ENCODE measurements around the gene SERP2. TPM values are rescaled to one million over a fixed set of nuclear protein-coding genes. Genes with fewer than 3 reads are reported as not detected.

Gene SERP2
- total RNA-seq, 1 donor from 2014 or later: 2.4 TPM

- H3K4me1 ChIP-seq (ENCODE audit: insufficient read depth, low read length): no peaks in the 10 kb centered on the region
- H2AFZ ChIP-seq (ENCODE audit: low read depth, low read length): no peak overlapping the region
- no peak overlapping the region for H3K4me2 ChIP-seq (ENCODE audit: low read length)
- H3K36me3 ChIP-seq (ENCODE audit: insufficient read depth, low read length): no peaks in the 10 kb centered on the region
- H3K9ac ChIP-seq (ENCODE audit: low read length): no peak overlapping the region
- no peaks in the 10 kb centered on the region for H3K79me2 ChIP-seq (ENCODE audit: insufficient read depth, low read length)
- H3K9me3 Mint-ChIP-seq (ENCODE audit: unreplicated experiment): no peaks in the 10 kb centered on the region
- H3K9me3 ChIP-seq (ENCODE audit: insufficient read depth, low read depth, low read length): no peaks in the 10 kb centered on the region
- H3K36me3 Mint-ChIP-seq (ENCODE audit: low read depth, unreplicated experiment): peaks cover 2% of the 10 kb centered on the region
- H3K4me3 Mint-ChIP-seq (ENCODE audit: unreplicated experiment): no peak overlapping the region
- no peak overlapping the region for H3K27ac Mint-ChIP-seq (ENCODE audit: unreplicated experiment)
- TF ChIP-seq CTCF (IDR thresholded peaks at IDR 0.05; ENCODE audit: insufficient read depth, low read depth, low read length): no peak
- TF ChIP-seq EZH2 (IDR thresholded peaks at IDR 0.05; ENCODE audit: insufficient read depth, low read length): no peak
- FAIRE-seq (no peak), DNase-seq (ENCODE audit: low read depth) (no peak)
- H3K27me3 ChIP-seq (ENCODE audit: insufficient read depth, low read length): no peaks in the 10 kb centered on the region
- H3K27ac ChIP-seq (ENCODE audit: low read depth, low read length): no peak overlapping the region
- H3K27me3 Mint-ChIP-seq (ENCODE audit: low read depth, unreplicated experiment): peaks cover 4% of the 10 kb centered on the region
- no peaks in the 10 kb centered on the region for H4K20me1 ChIP-seq (ENCODE audit: insufficient read depth, low read length)
- H3K4me1 Mint-ChIP-seq (ENCODE audit: low read depth, unreplicated experiment): peaks cover 9% of the 10 kb centered on the region
- H3K4me3 ChIP-seq (ENCODE audit: insufficient read depth, low read depth, low read length): no peak overlapping the region
These were observed 19.3 kb upstream of the SERP2 start for GRCh38 chr13:44354331-44354730.

- FAIRE-seq (no peak), DNase-seq (ENCODE audit: low read depth) (no peak)
- no peak overlapping the region for H3K27ac Mint-ChIP-seq (ENCODE audit: unreplicated experiment)
- Histone ChIP-seq H3K36me3 (ENCODE audit: insufficient read depth, low read length) (no peaks in the 10 kb centered on the region), H3K79me2 (ENCODE audit: insufficient read depth, low read length) (no peaks in the 10 kb centered on the region), H3K9me3 (ENCODE audit: insufficient read depth, low read depth, low read length) (no peaks in the 10 kb centered on the region), H2AFZ (ENCODE audit: low read depth, low read length) (no peak overlapping the region), H3K27ac (ENCODE audit: low read depth, low read length) (no peak overlapping the region), H3K9ac (ENCODE audit: low read length) (no peak overlapping the region), H3K4me3 (ENCODE audit: insufficient read depth, low read depth, low read length) (no peak overlapping the region), H3K4me1 (ENCODE audit: insufficient read depth, low read length) (no peaks in the 10 kb centered on the region), H4K20me1 (ENCODE audit: insufficient read depth, low read length) (no peaks in the 10 kb centered on the region), H3K4me2 (ENCODE audit: low read length) (no peak overlapping the region), H3K27me3 (ENCODE audit: insufficient read depth, low read length) (no peaks in the 10 kb centered on the region)
- no peaks in the 10 kb centered on the region for H3K9me3 Mint-ChIP-seq (ENCODE audit: unreplicated experiment)
- no peak for TF ChIP-seq EZH2 (IDR thresholded peaks at IDR 0.05; ENCODE audit: insufficient read depth, low read length)
- no peak for TF ChIP-seq CTCF (IDR thresholded peaks at IDR 0.05; ENCODE audit: insufficient read depth, low read depth, low read length)
- H3K27me3 Mint-ChIP-seq (ENCODE audit: low read depth, unreplicated experiment): peaks cover 4% of the 10 kb centered on the region
- no peak overlapping the region for H3K4me3 Mint-ChIP-seq (ENCODE audit: unreplicated experiment)
- peaks cover 9% of the 10 kb centered on the region for H3K4me1 Mint-ChIP-seq (ENCODE audit: low read depth, unreplicated experiment)
- H3K36me3 Mint-ChIP-seq (ENCODE audit: low read depth, unreplicated experiment): peaks cover 2% of the 10 kb centered on the region
These were observed 18.7 kb upstream of the SERP2 start for GRCh38 chr13:44354884-44355283.

- Mint-ChIP-seq H3K36me3 (ENCODE audit: low read depth, unreplicated experiment) (no peaks in the 10 kb centered on the region), H3K4me1 (ENCODE audit: low read depth, unreplicated experiment) (peaks cover 12% of the 10 kb centered on the region), H3K4me3 (ENCODE audit: unreplicated experiment) (no peak overlapping the region), H3K9me3 (ENCODE audit: unreplicated experiment) (no peaks in the 10 kb centered on the region), H3K27ac (ENCODE audit: unreplicated experiment) (no peak overlapping the region), H3K27me3 (ENCODE audit: low read depth, unreplicated experiment) (peaks cover 2% of the 10 kb centered on the region)
- Histone ChIP-seq H3K9me3 (ENCODE audit: insufficient read depth, low read depth, low read length) (no peaks in the 10 kb centered on the region), H3K4me3 (ENCODE audit: insufficient read depth, low read depth, low read length) (no peak overlapping the region), H3K36me3 (ENCODE audit: insufficient read depth, low read length) (no peaks in the 10 kb centered on the region), H3K9ac (ENCODE audit: low read length) (no peak overlapping the region), H3K27ac (ENCODE audit: low read depth, low read length) (no peak overlapping the region), H4K20me1 (ENCODE audit: insufficient read depth, low read length) (no peaks in the 10 kb centered on the region), H3K79me2 (ENCODE audit: insufficient read depth, low read length) (no peaks in the 10 kb centered on the region), H3K27me3 (ENCODE audit: insufficient read depth, low read length) (no peaks in the 10 kb centered on the region), H3K4me1 (ENCODE audit: insufficient read depth, low read length) (peaks cover 2% of the 10 kb centered on the region), H2AFZ (ENCODE audit: low read depth, low read length) (no peak overlapping the region), H3K4me2 (ENCODE audit: low read length) (no peak overlapping the region)
- no peak for TF ChIP-seq EZH2 (IDR thresholded peaks at IDR 0.05; ENCODE audit: insufficient read depth, low read length)
- TF ChIP-seq CTCF (IDR thresholded peaks at IDR 0.05; ENCODE audit: insufficient read depth, low read depth, low read length): no peak
- FAIRE-seq (no peak), DNase-seq (ENCODE audit: low read depth) (no peak)
These were observed 18.0 kb upstream of the SERP2 start for GRCh38 chr13:44355621-44356020.
